Left lung (tissue), 10 donors: Measurements from ENCODE around the gene PPP1R9B. TPM values are rescaled to one million over a fixed set of nuclear protein-coding genes. Genes with fewer than 3 reads are reported as not detected.

Experiments used
- ATAC-seq: fragments of 200-7000 bp; cut with Tn5 transposase; one replicate; pipeline ENCODE4 v1.9.1; 2020; ENCODE audit warnings: moderate library complexity
- DNase-seq, 4 donors: peaks; one replicate each; pipeline ENCODE4 v3.0.0-alpha.2; 2013 to 2020
- H3K27ac ChIP-seq, 2 donors: fragments of 200-600 bp; sonication (generic) in 1 of 2; one replicate each; pipeline versions ENCODE4 v1.5.0 to v1.8.0; 2020 to 2021
- H3K27me3 ChIP-seq, 2 donors: fragments of 200-600 bp; sonication (generic) in 1 of 2; one replicate each; pipeline versions ENCODE4 v1.5.0 to v1.8.0; 2020 to 2021
- H3K36me3 ChIP-seq, 2 donors: fragments of 200-600 bp; sonication (generic) in 1 of 2; one replicate each; pipeline versions ENCODE4 v1.5.0 to v1.8.0; 2020 to 2021
- H3K4me1 ChIP-seq, 2 donors: fragments of 200-600 bp; one replicate each; pipeline ENCODE4 v1.8.0; 2021
- H3K4me3 ChIP-seq, 2 donors: fragments of 200-600 bp; sonication (generic) in 1 of 2; one replicate each; pipeline versions ENCODE4 v1.5.0 to v1.8.0; 2020 to 2021; ENCODE audit warnings: mild to moderate bottlenecking in 1 of 2
- H3K9me3 ChIP-seq, 2 donors: fragments of 200-600 bp; sonication (generic) in 1 of 2; one replicate each; pipeline versions ENCODE4 v1.5.0 to v1.8.0; 2020 to 2021
- intact Hi-C, 2 donors: fragments of 100-400 bp; cut with DNase I; formaldehyde crosslinking; loops; one replicate each; pipeline versions ENCODE4 v1.11.2 to v1.14.2; 2022
- polyA plus RNA-seq, 6 donors: library from polyadenylated mRNA; unstranded; fragments of 120-200 nt; gene quantifications; one replicate each; pipeline ENCODE4 v1.2.1, GENCODE V29; 2013; ENCODE audit not compliant: insufficient read length in 6 of 6
- total RNA-seq, 2 donors: library from RNA; stranded (reverse); fragmentation: NEBNext Ultra II Directional; extraction: Animal tissue kit (Norgen Biotek cat#: 25700); gene quantifications; one replicate each; pipeline ENCODE4 v1.2.1, GENCODE V29; 2021
- TF ChIP-seq, protein P1 (sequence below), 2 donors: fragments of 200-600 bp; sonication (generic) in 1 of 2; IDR thresholded peaks; one replicate each; pipeline versions ENCODE4 v1.5.0 to v1.8.0; 2021; ENCODE audit warnings: antibody characterized with exemption in 2 of 2
- donor health status: DM: no; HTN: yes; CAD: no.
- donor health status: DM: no; HTN: no; CAD: no.

The PPP1R9B gene
- total and polyA plus RNA-seq, 8 donors: 53.4 to 86.6 (median 67.3) TPM

DNA sequence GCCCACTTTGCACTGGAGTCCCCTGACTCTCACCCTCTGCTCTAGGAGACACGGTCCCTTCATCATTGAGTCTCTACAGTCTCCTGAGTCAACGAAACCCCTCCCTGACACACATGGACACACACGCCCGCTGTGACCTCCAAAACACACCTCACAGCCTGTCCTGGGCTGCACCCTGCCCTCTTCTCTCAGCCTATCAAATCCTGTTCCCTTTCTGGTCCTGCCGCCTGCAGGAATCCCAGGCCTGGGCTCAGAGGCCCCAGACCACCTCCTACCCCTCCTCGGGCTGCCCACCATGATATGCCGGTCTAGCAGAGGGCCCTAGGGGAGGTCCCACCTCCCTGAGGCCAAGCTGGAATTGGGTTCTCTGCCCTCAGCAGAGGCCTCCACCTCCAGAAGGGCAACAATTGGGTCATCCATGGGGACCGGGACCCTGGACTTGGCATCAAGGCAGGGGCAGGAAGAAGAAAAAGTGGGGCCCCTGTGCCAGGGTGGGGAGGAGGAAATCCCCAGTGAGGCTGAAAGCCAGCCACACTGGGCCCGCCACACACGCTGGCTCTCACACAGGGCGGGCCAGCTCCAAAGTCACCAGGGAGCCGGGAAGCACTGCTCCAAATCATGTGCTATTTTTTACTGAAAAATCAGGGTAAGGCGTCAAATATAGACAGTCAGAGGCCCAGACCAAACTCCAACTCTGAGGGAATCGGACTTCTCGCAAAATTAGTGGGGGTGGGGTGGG is 3.4 kb downstream of the PPP1R9B start:
- H3K4me1 ChIP-seq: peaks cover 28 to 74% of the 10 kb centered on the region in 2 donors

DNA sequence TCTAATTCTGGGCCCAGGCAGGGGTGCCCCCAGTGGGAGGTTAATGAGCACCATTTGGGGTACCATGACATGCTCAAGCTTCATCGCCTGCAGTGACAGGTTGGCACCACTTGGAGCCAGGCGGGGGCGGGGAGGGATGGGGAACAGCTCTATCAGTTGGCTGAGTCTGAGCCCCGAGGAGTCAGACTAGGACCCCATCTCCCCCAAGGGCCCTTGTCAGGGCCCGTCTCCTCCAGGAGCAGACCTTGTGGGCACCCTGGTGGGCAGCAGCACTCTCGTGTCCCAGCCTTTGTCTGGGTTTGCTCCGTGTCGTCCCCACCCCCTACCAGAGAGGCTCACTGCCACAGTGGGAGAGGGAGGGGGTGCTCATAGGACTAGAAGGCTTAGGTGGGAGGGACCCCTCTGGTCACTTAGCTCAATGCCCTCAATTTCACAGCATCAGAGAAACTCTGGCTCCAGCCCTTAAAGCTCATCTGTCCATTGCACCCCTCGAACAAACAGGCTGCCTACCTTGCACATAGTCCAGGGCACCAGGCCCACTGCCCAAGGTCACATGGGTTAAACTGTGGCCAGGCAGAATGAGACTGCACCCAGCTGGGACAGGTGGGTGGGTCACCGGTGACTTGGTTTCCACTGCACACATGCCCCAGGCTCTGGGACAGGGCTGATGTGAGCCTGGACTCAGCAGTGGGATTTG is 4.1 kb downstream of the PPP1R9B start:
- peaks cover 29 to 74% of the 10 kb centered on the region in 2 donors for H3K4me1 ChIP-seq
- DNase-seq: peak in 1 of 4 donors; percentile 50

More for the DNA sequence above, 3.4 kb downstream of the PPP1R9B start:
- H3K27ac ChIP-seq: peak overlapping the region; percentile 89 to 92
- peak in 1 of 4 donors; percentile 62 for DNase-seq
- no peak for ATAC-seq
- H3K36me3 ChIP-seq: peaks cover 0 to 33% of the 10 kb centered on the region in 2 donors
- TF ChIP-seq, protein P1, sequence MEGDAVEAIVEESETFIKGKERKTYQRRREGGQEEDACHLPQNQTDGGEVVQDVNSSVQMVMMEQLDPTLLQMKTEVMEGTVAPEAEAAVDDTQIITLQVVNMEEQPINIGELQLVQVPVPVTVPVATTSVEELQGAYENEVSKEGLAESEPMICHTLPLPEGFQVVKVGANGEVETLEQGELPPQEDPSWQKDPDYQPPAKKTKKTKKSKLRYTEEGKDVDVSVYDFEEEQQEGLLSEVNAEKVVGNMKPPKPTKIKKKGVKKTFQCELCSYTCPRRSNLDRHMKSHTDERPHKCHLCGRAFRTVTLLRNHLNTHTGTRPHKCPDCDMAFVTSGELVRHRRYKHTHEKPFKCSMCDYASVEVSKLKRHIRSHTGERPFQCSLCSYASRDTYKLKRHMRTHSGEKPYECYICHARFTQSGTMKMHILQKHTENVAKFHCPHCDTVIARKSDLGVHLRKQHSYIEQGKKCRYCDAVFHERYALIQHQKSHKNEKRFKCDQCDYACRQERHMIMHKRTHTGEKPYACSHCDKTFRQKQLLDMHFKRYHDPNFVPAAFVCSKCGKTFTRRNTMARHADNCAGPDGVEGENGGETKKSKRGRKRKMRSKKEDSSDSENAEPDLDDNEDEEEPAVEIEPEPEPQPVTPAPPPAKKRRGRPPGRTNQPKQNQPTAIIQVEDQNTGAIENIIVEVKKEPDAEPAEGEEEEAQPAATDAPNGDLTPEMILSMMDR (IDR thresholded peaks at IDR 0.05): no peak
- intact Hi-C loops: no loop called here
- H3K4me3 ChIP-seq: peak overlapping the region; percentile 98
- no peaks in the 10 kb centered on the region for H3K9me3 ChIP-seq
- no peaks in the 10 kb centered on the region for H3K27me3 ChIP-seq

DNA sequence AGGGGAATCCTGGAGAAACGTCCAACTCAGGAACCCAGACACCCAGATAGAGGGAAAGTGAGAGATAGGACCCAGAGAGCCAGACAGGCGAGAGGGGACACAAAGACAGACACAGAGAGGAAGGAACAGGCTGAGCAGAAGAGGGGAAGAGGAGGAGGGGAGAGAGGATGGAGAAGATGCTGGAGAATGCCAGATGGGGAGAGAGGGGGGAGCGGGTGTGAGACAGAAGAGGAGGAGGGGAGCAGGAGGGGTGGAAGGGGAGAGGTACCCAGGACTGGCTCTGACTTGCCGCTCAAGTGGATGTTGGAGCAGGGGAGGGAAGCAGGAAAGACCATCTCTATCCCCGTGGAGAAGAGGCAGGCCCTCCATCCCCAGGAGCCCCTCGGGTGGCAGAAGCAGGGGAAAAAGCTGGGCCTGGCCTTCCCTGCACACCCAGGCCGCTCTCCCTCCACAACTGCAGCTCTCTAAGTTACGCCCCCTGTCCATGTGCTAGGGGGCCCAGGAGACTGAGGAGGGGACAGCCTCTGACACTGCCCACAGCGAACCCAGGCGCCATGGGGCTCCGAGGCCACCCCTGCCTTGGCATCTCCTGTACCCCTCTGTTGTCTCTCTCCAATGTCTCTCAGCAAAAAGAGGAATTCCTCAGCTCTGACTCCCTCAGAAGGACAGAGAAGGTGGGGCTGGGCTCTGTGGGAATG is 4.8 kb downstream of the PPP1R9B start:
- Histone ChIP-seq H3K4me3 (peak overlapping the region in 1 of 2 donors; percentile 98), H3K27ac (peak overlapping the region in 1 of 2 donors; percentile 89), H3K36me3 (peaks cover 0 to 47% of the 10 kb centered on the region in 2 donors), H3K9me3 (no peaks in the 10 kb centered on the region), H3K27me3 (no peaks in the 10 kb centered on the region), H3K4me1 (peaks cover 33 to 81% of the 10 kb centered on the region in 2 donors)
- intact Hi-C loops: no loop called here
- DNase-seq: peak in 1 of 4 donors; percentile 55
- TF ChIP-seq, protein P1 (IDR thresholded peaks at IDR 0.05): no peak
- no peak for ATAC-seq

More for the DNA sequence above, 4.1 kb downstream of the PPP1R9B start:
- intact Hi-C loops: no loop called here
- Histone ChIP-seq H3K27me3 (no peaks in the 10 kb centered on the region), H3K27ac (peak overlapping the region; percentile 89 to 92), H3K36me3 (peaks cover 0 to 40% of the 10 kb centered on the region in 2 donors), H3K4me3 (peak overlapping the region in 1 of 2 donors; percentile 98), H3K9me3 (no peaks in the 10 kb centered on the region)
- TF ChIP-seq, protein P1 (IDR thresholded peaks at IDR 0.05): no peak
- no peak for ATAC-seq

DNA sequence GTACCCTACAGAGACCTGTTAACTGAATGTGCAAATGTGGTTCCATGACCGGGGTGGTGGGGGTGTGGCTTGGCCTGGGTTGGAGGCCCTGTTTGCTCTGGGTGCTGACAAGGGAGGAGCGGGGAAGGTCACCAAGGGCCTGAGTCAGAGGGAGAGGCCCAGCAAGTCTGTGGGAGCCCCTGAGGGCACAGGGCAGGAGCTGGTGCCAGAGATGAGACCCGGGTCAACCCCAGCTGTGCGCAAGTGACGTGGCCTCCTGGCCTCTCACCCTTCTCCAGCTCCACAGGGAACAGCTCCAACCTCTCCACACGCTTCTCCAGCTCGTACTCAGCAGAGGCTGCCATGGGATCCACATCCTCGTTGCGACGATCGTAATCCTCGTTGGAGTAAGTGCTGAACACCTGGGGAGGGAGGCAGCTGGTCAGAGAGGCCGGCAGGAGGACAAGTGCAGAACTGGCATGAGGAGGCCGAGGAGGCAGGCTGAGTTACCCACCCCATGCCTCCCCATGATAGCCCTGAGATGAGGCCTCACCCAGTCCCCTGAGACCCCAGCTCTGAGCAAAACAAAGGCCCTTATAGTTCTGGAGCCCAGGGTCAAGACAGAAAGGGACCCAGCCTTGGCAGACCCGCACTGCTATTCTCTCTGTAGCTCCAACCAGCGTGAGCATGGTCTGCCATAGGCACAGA is 5.5 kb downstream of the PPP1R9B start:
- peaks cover 37 to 88% of the 10 kb centered on the region in 2 donors for H3K4me1 ChIP-seq
- TF ChIP-seq, protein P1 (IDR thresholded peaks at IDR 0.05): no peak
- H3K36me3 ChIP-seq: peaks cover 0 to 54% of the 10 kb centered on the region in 2 donors
- intact Hi-C loops: no loop called here
- H3K4me3 ChIP-seq: no peak overlapping the region
- no peak overlapping the region for H3K27ac ChIP-seq
- no peaks in the 10 kb centered on the region for H3K27me3 ChIP-seq
- DNase-seq: peak in 1 of 4 donors; percentile 57
- ATAC-seq: no peak
- no peaks in the 10 kb centered on the region for H3K9me3 ChIP-seq
